HepG2 (cell line): ENCODE measurements around the gene MEF2A. TPM values are rescaled to one million over a fixed set of nuclear protein-coding genes. Genes with fewer than 3 reads are reported as not detected.
A peak's percentile ranks its signal among the peaks of the same experiment; 100 is the strongest.

Experiments used
- ATAC-seq: fragments of 200-7000 bp; cut with Tn5 transposase; 3 replicates; pipeline ENCODE4 v1.9.1; 2020; ENCODE audit warnings: mild to moderate bottlenecking, moderate library complexity
- BruUV-seq: library from RNA; stranded (reverse); fragments of 400-500 nt; replicated peaks from 2 replicates; lab custom pipeline; 2021; lab: Mats Ljungman, UMichigan
- CTCF ChIA-PET: fragments of 300-600 bp; formaldehyde crosslinking; extraction: SDS; loops from one replicate; lab custom pipeline; 2021; ENCODE audit warnings: low total read pairs, inconsistent platforms, low intra/inter-chr PET ratio; lab: Yijun Ruan, JAX
- POLR2A ChIA-PET: fragments of 350-600 bp; sonication (Branson Sonifier 250); formaldehyde crosslinking; loops from one replicate; lab custom pipeline; 2020; ENCODE audit warnings: antibody characterized with exemption, inconsistent platforms; lab: Yijun Ruan, JAX
- DNase-seq: peaks from one replicate; pipeline ENCODE4 v3.0.0-alpha.2; 2015; ENCODE audit warnings: low spot score
- FAIRE-seq: peaks from 3 replicates; lab custom pipeline; 2011; peaks lifted over from hg19 to GRCh38; lab: Jason Lieb, UNC
- H2AFZ ChIP-seq: one replicate; pipeline ENCODE4 v1.6.1; 2011; ENCODE audit warnings: low read length, inconsistent platforms
- H3K27ac ChIP-seq: fragments of 300-600 bp; 3 replicates; pipeline ENCODE4 v1.8.0; 2011; ENCODE audit warnings: mixed run types, mild to moderate bottlenecking, mixed read lengths, low read length, inconsistent platforms; ENCODE audit not compliant: insufficient read depth; ENCODE audit errors: extremely low read length
- H3K27me3 ChIP-seq, 2 experiments: fragments of 200-600 bp in 1 of 2; 2 replicates in 1 of 2; 3 replicates in 1 of 2; pipeline versions ENCODE4 v1.6.0 to v1.8.0; 2011; ENCODE audit warnings: low read length in 2 of 2, mild to moderate bottlenecking in 2 of 2, moderate library complexity in 2 of 2, inconsistent platforms in 1 of 2; ENCODE audit not compliant: insufficient read depth in 2 of 2, control insufficient read depth in 1 of 2
- H3K36me3 ChIP-seq, 2 experiments: fragments of 200-600 bp in 1 of 2; replicated peaks in 1 of 2; 2 replicates in 1 of 2; 3 replicates in 1 of 2; pipeline versions ENCODE4 v1.5.1 to v1.8.0; 2011; ENCODE audit warnings: low read length in 2 of 2, inconsistent platforms in 1 of 2; ENCODE audit not compliant: insufficient read depth in 2 of 2, control insufficient read depth in 1 of 2
- H3K4me1 ChIP-seq: 2 replicates; pipeline ENCODE4 v1.5.1; 2012; ENCODE audit warnings: low read length, inconsistent platforms; ENCODE audit not compliant: insufficient read depth
- H3K4me2 ChIP-seq: 2 replicates; pipeline ENCODE4 v1.6.0; 2011; ENCODE audit warnings: low read depth, low read length, inconsistent platforms
- H3K4me3 ChIP-seq, 3 experiments: fragments of 200-600 bp in 1 of 3; sonication (generic), shearing (Covaris generic) in 1 of 3; replicated peaks in 1 of 3; 2 replicates each; pipeline ENCODE4 v1.5.1; 2011 to 2016; ENCODE audit warnings: low read length in 3 of 3, inconsistent platforms in 2 of 3, low read depth in 2 of 3, mild to moderate bottlenecking in 2 of 3, control low read depth in 1 of 3, mixed read lengths in 1 of 3; ENCODE audit not compliant: insufficient read depth in 1 of 3
- H3K79me2 ChIP-seq: one replicate; pipeline ENCODE4 v1.6.1; 2011; ENCODE audit warnings: low read length, inconsistent platforms; ENCODE audit not compliant: insufficient read depth
- H3K9ac ChIP-seq: 2 replicates; pipeline ENCODE4 v1.6.0; 2011; ENCODE audit warnings: mild to moderate bottlenecking, low read depth, low read length, inconsistent platforms; ENCODE audit not compliant: insufficient read depth
- H3K9me3 ChIP-seq: 2 replicates; pipeline ENCODE4 v1.5.1; 2012; ENCODE audit warnings: mild to moderate bottlenecking, low read length
- H4K20me1 ChIP-seq: 2 replicates; pipeline ENCODE4 v1.6.0; 2011; ENCODE audit warnings: inconsistent platforms, mild to moderate bottlenecking, low read length, moderate library complexity; ENCODE audit not compliant: insufficient read depth
- JDP2 ChIP-seq: sonication (generic); formaldehyde crosslinking; IDR thresholded peaks from 2 replicates; pipeline ENCODE4 v1.8.1; 2022; ENCODE audit warnings: missing genetic modification reagents, borderline replicate concordance
- RBAK ChIP-seq: sonication (generic); formaldehyde crosslinking; IDR thresholded peaks from 2 replicates; pipeline ENCODE4 v1.5.1; 2020; ENCODE audit warnings: mild to moderate bottlenecking, missing genetic modification reagents
- WGBS: methylation state at CpG from one replicate; pipeline ENCODE4 v1.1.6; 2017; ENCODE audit warnings: low lambda C conversion rate; 5-methylcytosine and 5-hydroxymethylcytosine counted together
- in situ Hi-C: cut with HindIII; loops from 2 replicates; pipeline ENCODE4 v1.10.0; 2017; ENCODE audit warnings: low pct_unique_long_range_greater_than_20kb; ENCODE audit not compliant: extremely low pct_ligation_motif_present
- intact Hi-C: fragments of 100-400 bp; cut with micrococcal nuclease; formaldehyde crosslinking; loops from one replicate; pipeline ENCODE4 v1.10.0; 2022; ENCODE audit not compliant: unreplicated experiment
- polyA plus RNA-seq, 8 experiments: library from polyadenylated mRNA; depleted of rRNA in 3 of 8; stranded (reverse) in 7 of 8; unstranded in 1 of 8; fragments of >200 nt; fragmentation: Illumina TruSeq in 4 of 8; extraction: Trizol in 4 of 8; gene quantifications; 2 replicates each; pipeline versions ENCODE4 v1.2.1 to v1.2.3, GENCODE V29; 2011 to 2016; ENCODE audit warnings: low read depth in 4 of 8, missing spikeins in 1 of 8, mixed read lengths in 1 of 8; ENCODE audit not compliant: insufficient read depth in 1 of 8
- total RNA-seq, 5 experiments: library from RNA; depleted of rRNA; stranded (reverse); fragments of >200 nt; fragmentation: Illumina TruSeq; extraction: Trizol; gene quantifications; 2 replicates each; pipeline ENCODE4 v1.2.3, GENCODE V29; 2016; ENCODE audit warnings: low read depth in 1 of 5
- TF ChIP-seq, protein P1 (sequence below): sonication (generic); formaldehyde crosslinking; IDR thresholded peaks from 2 replicates; pipeline ENCODE4 v1.8.1; 2022; ENCODE audit warnings: mild to moderate bottlenecking, missing genetic modification reagents

The MEF2A gene
- total and polyA plus RNA-seq, 2 of the 13 experiments (the other 11 are each of a cell fraction or from before 2014, with no cell fraction given): 15.2 to 24.4 TPM

DNA sequence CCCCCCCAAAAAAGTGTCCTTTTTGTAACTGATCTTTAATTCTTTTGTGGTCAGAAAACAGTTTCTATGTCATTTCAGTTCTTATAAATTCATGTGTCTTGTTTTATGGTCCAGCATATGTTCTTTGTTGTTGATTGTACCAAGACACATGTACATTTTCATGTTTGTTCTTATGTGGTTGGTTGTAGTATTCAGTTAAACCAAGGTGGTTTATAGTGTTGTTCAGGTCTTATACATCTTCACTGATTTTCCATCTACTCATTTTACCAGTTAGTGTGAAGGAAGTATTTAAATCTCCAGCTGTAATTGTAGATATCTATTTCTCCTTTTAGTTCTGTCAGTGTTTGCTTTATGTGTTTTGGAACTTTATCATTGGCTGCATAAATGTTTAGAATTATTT, 24.0 kb downstream of the MEF2A start:
- no peak overlapping the region for H3K4me3 ChIP-seq
- no TSS peak for BruUV-seq
- H3K9ac ChIP-seq: no peak overlapping the region
- ATAC-seq (no peak), DNase-seq (no peak), FAIRE-seq (no peak)
- no peak overlapping the region for H3K27ac ChIP-seq
- H3K27me3 ChIP-seq: no peaks in the 10 kb centered on the region
- peaks cover 19% of the 10 kb centered on the region for H3K4me1 ChIP-seq
- 0 out of 2 replicates have a peak, but pooled peaks cover 4% of the 10 kb centered on the region for H4K20me1 ChIP-seq
- H3K4me2 ChIP-seq: no peak overlapping the region
- ChIA-PET CTCF (no interaction called here), POLR2A (no interaction called here)
- peaks cover 0 to 3% of the 10 kb centered on the region in 2 experiments; a peak in 1 of 5 replicates for H3K36me3 ChIP-seq
- peaks cover 89% of the 10 kb centered on the region for H3K79me2 ChIP-seq
- in situ Hi-C loops (no loop called here), intact Hi-C loops (no loop called here)
- H3K9me3 ChIP-seq: peaks cover 15% of the 10 kb centered on the region
- TF ChIP-seq, protein P1, sequence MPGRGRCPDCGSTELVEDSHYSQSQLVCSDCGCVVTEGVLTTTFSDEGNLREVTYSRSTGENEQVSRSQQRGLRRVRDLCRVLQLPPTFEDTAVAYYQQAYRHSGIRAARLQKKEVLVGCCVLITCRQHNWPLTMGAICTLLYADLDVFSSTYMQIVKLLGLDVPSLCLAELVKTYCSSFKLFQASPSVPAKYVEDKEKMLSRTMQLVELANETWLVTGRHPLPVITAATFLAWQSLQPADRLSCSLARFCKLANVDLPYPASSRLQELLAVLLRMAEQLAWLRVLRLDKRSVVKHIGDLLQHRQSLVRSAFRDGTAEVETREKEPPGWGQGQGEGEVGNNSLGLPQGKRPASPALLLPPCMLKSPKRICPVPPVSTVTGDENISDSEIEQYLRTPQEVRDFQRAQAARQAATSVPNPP: no peak
- H2AFZ ChIP-seq: no peak overlapping the region

DNA sequence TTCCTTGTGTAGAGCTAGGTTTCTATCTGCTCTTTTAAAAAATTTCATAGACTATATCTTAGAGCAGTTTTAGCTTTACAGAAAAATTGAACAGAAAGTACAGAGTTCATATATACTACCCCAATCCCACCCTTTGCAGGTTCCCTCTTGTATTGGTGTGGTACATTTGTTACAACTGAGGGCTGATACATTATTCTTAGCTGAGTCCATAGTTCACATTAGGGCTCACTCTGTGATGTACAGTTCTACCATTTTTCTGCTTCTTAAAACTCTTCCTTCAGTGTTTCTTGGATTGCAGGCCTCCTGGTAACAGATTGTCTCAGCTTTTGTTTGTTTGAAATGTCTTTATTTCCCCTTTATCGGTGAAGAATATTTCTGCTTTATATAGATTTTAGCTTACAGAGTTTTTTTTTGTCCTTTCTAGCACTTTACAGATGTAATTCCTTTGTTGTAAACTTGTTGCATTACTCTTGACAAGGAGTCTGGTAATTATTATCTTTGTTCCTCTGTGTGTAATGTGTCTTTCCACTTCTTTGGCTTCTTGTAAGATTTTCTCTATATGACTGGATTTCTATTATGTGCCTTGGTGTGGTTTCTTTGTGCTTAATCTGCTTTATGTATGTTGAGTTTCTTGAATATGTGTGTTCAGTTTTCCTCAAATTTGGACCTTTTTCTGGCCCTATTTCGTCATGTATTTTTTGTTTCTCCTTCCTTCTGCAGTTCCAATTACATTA, 25.3 kb downstream of the MEF2A start:
- H4K20me1 ChIP-seq: 0 out of 2 replicates have a peak, but pooled peaks cover 4% of the 10 kb centered on the region
- no peak for FAIRE-seq
- no peaks in the 10 kb centered on the region for H3K27me3 ChIP-seq
- peaks cover 7% of the 10 kb centered on the region for H3K9me3 ChIP-seq
- ChIA-PET CTCF (no interaction called here), POLR2A (no interaction called here)
- no peak for DNase-seq
- H2AFZ ChIP-seq: no peak overlapping the region
- intact Hi-C loops (no loop called here), in situ Hi-C loops (no loop called here)
- no peak for ATAC-seq
- 95% methylated on average over 2 of the region's 2 CpGs for WGBS
- no peak overlapping the region for H3K4me3 ChIP-seq
- peaks cover 89% of the 10 kb centered on the region for H3K79me2 ChIP-seq
- no peak overlapping the region for H3K9ac ChIP-seq
- H3K27ac ChIP-seq: no peak overlapping the region
- H3K4me1 ChIP-seq: peaks cover 19% of the 10 kb centered on the region
- no TSS peak for BruUV-seq
- TF ChIP-seq JDP2 (no peak), RBAK (CRISPR knock-in tag) (peak; percentile 69; the same call in 1 of the 2 replicates)
- H3K4me2 ChIP-seq: no peak overlapping the region
- peaks cover 0 to 2% of the 10 kb centered on the region in 2 experiments; a peak in 1 of 5 replicates for H3K36me3 ChIP-seq
